ENCODE data around the gene COL12A1.

The COL12A1 gene

DNA sequence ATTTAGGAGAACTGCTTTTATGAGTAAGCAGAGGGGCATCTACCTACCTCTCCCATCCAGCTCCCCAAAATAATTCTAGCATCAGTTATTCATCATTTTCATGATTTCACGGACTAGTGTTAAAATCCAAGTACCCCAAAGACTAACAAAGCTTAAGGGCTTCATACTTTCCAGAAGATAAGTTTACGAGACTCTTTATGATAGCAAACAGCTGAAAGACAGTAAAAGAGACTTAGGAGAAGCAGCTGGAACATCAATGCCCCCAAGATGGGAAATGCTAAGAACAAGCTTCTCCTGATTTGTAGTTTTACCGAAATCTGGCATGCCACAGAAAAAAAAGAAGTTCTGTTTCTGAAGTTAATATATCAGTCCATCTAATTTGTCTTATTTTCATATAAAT lies 70.0 kb downstream of the COL12A1 start:
- no peak for DNase-seq

DNA sequence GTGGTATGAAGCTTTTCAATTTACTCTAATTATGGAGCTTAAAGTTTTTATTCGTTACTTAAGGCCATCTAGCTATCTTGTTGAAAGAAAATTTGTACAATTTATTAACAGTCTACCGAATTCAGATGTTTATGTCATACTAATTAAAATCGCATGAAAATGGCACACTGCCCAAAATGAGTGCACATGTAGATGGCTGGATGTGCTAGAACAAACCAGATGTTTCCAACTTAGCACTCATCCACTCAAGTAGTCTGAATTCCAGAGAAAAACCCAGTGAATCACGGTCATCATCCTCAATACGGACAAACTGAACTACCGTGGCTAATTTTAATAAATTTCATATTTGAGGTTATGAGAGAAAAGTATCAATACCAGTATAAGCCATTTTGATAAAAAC lies 70.4 kb downstream of the COL12A1 start:
- DNase-seq = no peak

DNA sequence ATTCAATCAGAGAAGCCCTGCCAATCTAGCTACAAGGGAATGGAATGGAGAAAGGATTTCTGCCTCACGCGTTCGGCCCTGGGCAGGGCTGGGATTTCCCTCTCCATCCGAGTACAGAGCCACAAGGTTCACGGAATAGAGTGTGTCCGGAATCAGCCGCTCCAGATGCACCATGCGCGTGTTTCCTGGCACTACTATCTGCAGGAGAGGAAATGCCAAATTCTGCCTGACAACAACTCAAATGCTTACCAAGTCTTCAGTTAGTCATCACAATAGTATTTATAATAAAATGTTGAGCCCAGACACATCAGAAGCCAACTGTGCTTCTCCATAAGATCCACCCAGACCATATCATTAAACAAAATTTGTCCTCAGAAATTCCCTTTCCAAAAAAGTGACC lies 75.1 kb downstream of the COL12A1 start:
- DNase-seq = no peak

DNA sequence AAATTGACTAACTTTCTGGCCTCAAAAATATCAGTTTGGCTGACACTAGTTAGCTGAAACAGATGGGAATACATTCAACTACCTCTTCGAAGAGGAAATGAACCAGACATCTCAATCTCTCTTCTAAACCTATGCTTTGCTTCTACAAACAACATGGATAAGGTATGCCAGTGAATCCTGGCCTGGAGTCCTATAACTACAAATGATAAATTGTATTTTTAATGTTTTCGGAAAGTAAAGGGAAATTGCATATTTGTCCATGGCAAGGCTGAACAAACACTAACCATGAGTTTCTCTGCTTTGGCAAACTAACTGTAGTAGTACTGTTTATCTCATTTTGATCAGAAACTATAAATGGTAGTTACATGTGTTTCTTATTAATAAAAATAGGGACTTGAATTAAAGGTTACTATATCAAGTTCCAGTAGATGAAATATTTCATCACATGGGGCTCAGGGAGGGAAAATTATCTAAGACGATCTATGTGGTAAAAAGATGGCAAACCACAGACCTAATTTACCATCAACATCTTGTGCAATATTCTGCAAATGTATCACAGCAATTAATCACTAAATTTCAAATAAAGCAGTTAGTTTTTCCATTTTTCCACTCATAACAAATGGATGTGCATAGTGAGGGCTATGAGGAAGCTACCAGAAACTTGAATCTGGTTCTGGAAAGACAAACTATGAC lies 76.8 kb downstream of the COL12A1 start:
- no peak for DNase-seq

DNA sequence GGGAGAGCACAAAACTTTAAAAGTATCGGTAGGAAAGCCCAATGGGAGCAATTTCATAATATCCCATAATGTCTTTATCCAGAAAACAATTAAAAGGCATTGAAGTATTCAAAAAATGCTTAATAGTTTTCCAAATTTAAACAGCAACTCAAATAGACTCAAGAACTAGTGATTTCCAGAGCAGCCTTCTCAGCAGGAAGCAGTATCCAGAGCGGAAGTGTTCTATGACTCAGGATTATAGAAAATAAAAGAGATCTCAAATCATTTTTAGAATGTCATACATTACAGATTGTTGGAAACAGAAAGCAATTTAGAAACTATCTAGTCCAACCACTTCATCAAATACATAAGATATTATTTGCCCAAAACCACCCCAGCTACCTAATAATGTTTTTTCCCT lies 79.3 kb downstream of the COL12A1 start:
- DNase-seq = no peak

DNA sequence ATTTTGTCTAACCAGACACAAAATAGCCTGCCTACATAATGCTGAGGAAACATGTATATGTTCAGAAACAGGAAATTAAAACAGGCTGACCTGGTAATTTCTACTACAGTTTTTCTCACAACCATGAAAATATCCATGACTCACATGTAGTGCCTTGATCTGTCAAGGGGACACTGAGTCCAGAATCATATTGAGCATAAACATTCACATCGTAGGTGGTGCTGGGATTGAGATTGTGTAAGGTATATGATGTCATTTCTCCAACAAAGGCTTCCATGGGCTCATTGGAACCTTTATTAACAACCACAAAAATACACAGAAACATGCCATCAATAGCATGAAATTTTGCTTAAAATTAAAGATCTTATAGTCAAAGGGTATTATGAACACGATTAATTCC lies 80.9 kb downstream of the COL12A1 start:
- no peak for DNase-seq

DNA sequence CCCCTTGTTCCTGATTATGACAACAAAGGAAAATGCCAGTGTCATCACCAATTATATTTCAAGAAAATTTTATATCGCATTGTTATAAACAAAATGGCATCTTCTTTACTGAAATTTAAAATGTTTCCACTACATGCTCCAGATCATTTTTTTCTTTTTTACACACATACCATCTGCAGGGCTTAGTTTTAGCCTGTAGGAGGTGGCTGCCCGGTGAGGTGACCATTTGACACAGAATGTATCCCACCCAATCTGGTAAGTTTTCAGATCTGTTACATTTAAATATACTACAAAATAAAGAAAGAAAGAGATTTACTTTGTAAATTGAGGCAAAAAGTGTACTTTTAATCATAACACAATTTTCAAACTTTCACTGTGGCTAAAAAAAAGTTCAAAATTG lies 81.8 kb downstream of the COL12A1 start:
- DNase-seq = no peak

DNA sequence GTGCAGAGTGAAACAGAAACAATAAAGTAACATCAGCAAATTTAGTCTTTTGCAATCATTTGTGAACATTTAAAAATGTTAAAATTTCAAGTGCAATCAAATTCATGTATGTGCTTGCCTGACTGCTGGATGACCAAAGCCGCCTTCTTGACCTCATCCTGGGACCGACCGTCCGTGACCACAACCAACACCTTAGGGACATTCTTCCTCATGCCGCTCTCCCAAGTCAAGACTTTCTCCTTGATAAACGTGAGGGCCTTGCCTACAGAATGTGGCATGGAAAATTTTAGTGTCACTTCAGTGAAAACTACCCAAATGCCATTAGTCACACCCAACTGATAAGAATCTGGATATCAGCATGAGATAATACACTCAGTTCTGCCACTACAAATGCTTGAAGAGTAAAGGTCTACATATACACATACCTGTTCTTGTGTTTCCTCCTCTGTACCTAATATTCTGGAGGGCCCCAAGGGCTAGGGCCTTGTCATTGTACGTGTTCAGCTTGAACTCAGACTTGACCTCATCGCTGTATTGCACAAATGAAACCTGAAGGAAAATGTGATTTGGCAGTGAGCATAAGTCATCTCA lies 86.8 kb downstream of the COL12A1 start:
- no peak for DNase-seq

DNA sequence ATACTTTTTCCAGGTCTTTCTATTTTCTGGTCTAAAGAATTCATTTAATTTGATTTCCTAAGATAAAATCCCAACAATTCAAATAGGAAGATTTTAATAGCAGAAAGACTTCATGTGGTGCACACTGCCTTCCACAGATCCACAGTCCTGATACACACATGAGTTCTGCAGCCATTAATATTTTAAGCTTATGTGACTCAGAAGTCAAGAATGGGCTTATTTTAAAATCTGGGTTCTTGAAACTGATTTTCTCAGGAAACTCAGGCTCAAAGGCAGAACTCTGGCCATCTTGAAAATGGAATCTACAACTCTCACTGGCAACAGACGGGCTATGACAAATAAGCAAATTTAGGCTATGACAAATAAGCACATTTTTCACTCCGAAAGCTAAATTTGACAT lies 88.2 kb downstream of the COL12A1 start:
- DNase-seq = no peak

DNA sequence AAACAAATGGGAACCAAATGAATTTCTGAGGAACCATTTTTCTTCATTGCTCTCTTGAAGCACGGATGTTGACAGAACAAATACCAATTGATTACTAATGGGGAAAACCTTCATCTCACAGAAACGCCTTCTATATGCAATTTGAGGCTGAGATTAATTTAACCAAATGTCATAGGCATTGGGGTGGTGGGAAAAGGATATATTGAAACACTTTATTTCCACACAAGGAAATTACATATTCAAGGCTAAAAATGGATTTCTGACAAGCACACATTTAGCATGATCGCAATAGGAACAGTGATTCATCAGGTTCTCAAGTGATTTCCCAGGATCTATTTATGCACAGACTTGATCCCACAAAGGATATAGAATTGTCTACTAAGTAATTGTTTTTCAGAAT lies 88.9 kb downstream of the COL12A1 start:
- no peak for DNase-seq

DNA sequence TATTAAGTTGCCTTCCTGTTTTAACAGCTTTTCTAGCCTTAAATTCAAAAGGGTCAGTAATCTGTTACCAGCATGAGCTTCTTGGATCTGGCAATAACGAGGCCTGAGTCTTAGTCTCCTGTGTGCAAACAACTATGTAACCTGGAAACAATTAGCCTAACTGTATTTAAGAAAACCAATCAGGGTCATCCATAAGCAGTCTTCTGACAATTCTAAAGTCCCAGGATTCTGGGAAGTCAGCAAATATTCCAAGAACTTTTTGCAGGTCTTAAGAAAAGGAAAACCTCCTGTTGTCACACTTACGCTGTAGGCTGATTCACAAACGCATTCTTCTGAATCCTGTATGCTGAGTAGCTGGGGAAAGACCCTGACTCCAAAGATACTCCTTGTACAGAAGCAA lies 90.4 kb downstream of the COL12A1 start:
- no peak for DNase-seq

DNA sequence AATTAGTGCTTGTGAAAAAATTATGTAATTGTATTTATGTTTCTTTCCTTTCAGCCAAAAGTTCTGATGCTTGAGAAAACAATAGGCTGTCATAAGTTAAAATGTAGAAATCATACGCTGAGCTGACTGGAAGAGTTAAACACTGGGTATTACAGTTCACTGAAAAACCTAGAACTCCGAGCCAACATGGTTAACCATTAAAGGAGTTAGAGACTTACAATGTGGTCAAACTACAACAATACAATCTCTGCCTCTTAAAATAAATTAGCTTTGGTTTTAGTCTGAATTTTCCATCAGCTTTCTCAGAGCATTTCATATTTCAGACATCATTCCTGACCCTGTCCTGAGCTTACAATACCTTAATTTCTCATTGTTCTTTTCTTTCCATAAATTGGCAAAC lies 91.0 kb downstream of the COL12A1 start:
- DNase-seq = no peak

DNA sequence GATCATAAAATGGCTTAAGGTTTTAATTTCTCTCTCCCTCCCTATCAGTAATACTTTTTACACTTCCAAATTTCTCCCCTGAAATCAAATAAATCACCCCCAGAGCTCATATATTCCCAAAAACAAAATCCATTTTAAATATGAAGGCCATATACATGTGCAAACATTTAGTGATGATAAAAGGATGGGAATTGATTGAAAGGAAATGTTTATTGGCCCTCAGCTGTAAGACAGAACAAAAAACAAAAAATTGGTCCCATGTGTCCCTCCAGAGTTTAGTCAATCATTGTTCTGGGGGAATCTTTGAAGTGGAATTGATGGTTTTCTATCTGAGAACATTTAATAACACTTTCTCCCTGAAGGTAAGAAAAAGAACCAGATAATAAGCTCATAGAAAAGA lies 91.7 kb downstream of the COL12A1 start:
- no peak for DNase-seq

DNA sequence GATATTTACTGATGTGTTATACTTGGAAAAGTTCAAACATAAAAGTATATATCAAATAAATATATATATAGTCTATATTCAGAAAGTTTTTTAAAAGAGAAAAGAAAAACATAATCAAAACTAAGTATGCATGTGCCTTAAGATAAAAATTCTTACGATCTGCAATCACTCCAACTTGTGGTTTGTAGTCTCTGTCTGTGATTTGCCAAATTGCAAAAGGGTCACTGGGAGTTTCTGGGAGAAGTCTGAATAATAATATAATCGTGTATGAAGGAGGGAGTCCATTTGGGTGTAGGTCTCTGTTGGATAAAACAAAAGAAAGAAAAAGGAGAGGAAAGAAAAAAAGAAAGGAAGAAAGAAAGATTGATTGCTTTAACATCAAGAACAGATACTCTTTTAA lies 92.4 kb downstream of the COL12A1 start:
- DNase-seq = no peak

DNA sequence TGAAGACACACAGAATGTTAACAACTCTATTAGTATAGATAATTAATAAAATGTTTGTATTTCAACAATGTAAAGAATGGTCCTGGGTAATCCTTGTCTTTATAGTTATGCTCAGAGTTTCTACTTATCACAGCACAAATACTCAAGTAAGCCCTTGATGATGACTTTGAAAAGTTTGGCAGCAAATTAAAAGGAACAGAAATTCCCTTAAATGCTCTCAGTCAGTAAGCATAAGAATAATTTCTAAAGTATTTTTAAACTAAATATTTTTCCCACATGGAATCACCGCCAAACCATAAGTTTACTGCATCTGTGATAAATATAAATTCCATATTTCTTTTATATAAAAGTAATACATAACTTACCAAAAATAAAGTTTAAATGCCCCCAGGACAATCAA lies 96.1 kb downstream of the COL12A1 start:
- DNase-seq = no peak

DNA sequence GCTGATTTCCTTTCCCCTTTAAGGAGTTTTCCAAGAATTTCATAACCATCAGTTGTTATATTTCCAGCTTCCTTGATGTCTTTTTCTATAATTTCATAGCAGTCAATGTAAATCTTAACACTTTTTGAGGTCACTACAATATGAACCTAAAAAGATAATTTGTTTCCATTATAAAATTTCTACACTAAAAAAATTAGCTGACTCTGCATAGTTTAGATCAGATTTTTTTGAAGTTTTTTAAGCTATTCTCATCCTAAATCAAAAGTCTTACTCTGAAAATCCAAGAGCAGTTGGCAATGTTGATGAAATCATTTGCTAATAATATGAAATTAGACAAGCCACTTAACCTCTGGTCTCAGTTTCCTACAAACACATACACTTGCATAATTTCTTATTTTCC lies 96.8 kb downstream of the COL12A1 start:
- DNase-seq = no peak

DNA sequence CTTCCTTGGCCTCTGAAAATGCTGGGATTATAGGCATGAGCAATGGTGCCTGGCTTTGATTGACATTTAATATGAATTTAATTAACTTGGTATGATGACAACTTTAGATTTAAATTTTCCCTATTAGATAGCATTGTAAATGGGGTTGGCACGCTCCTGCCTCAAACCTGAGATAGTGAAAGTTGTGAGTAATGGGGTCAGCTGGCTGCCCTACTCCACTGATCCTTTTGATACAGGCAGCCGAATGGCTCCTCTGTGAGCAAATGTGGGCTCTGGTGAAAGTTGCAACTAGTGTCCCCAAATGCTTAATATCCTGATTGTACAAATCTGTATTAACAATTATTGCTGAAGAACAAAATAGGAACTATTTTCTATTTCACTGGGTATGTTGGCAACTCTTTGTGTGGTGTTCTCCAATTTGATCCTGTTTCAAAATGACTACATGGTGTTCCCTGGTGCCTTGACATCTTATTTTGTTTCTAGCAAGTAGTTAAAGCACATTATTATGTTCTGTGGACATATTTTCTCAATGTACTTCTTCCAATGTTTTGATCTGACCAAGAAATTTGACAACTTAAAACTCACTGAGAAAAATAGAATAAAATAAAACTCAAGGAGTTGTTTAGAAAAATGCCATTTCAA lies 97.4 kb downstream of the COL12A1 start:
- no peak for DNase-seq

DNA sequence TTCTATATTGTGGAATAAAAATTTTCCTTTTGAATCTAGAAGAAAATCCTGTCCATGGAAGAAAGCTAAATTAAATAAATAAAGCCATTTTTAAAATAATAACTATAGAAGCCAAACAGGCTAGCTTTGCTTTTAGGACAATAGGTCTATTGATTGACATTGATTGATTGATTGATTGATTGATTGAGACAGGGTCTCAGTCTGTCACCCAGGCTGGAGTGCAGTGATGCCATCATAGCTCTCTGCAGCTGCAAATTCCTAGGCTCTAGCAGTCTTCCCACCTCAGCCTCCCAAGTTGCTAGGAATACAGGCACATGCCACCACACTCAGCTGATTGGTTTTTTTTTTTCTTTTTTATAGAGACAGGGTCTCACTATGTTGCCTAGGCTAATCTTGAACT lies 97.9 kb downstream of the COL12A1 start:
- DNase-seq = no peak

DNA sequence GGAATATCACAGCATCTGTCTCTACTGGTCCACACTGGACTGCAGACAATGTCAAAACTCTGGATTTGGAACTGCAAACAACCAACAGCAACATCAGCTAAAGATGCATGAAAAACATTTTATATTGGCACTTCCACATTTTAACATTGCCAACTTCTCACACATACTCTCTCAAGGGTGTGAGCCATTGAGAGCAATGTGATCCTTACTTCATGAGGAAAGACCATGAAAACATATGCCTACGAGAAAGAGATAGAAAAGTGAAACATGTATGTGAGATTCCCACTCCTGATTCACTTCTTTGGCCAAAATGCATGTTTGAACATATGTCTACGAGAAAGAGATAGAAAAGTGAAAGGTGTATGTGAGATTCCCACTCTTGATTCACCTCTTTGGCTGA lies 99.4 kb downstream of the COL12A1 start:
- no peak for DNase-seq

DNA sequence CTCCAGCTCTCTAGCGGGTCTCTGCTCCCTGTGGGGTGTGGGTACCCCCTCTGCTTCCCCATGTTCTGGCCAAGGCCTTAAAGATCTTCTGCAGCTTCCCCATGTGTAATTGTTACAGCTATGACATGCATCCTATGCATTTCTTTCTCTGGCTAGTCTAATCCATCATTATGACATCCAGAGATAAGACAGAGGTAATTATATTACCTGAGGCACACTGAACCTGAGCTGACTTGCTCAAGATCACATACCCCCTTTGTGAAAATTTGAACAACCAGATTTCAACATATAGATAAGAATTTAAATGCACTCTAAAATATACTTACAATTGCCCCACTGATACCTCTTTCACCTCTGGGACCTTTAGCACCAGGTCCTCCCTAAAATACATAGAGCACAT lies 102.4 kb downstream of the COL12A1 start:
- no peak for DNase-seq

DNA sequence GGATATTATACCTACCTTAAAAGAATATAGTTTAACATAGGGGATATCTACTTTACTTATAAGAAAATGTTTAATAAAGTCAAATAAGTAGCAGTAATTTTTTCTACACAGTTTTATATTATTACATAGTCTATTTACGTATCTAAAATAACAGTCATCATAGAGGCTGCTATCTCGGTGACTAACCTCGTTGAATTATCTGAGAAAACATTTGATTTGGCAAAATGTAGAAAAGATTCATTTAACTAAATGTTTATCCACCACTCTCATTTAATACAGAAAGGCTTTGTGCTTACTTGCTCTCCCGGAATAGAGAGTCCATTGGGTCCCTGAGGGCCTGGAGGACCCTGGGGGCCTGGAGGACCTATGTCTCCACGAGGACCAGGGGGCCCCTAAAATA lies 103.6 kb downstream of the COL12A1 start:
- DNase-seq = no peak

DNA sequence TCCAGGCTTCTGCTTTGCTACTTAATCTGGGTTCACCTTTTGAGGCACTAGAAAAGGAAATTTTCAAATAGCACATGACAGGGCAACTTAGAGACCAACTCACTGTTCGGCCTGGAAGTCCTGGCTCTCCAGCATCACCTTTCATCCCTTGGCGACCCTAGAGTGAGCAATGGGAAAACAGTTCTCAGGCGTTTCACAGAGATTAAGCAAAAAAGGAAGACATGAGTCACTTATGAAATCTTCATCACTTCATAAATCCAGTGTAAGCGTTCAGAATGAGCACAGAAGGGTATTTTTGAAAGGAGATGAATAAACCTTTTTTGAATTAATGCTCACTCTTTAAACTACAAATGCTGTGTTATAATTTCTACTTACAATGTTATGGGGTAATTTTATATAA lies 104.0 kb downstream of the COL12A1 start:
- DNase-seq = no peak

DNA sequence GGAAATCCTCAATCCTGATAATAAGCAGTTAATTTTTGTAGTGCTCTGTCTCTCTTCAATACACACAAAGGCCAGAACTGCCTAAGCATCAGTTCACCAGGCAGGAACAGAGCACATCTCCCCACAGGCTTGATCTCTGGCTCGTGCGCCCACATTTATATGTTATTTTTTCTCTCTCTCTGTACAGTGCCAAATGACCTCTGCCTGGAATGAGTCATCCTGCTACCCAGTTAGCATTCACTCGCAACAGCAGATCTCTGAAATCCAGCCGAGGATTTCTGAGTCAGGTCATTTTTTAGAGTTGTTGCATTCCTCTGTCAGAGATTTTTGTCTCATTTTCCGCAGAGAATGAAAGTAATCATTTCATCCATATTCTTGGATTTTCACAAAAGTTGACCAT lies 107.1 kb downstream of the COL12A1 start:
- DNase-seq = no peak

DNA sequence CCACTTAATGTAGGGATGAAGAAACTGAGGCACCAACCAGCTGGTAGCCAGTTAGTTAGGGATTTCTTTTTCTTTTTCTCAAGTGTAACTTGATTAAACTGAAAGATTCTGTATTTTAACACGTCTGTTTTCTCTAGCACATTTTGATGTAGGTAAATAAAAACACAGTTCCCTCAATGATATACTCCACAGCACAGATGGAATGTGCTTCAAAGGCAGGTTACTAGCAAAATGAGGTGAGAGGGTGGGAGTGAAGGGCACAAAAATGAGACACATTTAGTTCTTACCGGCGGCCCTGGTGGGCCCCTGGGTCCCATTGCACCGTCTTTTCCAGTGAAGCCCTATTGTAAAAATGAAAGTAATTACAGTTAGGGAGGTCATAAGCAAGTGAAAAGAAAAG lies 108.9 kb downstream of the COL12A1 start:
- DNase-seq = no peak

All from T-helper 1 cell (primary cell).